Dendritic cell treated with granulocyte-macrophage colony-stimulating factor and Interleukin-4, amounts not matched to agents 40 ng/mL and 50 ng/mL, for 4 days (primary cell): ENCODE measurements around the gene C3orf33.

Experiments
- H3K27ac Mint-ChIP-seq: one replicate; pipeline ENCODE4 v1.8.0; 2022; ENCODE audit warnings: mild to moderate bottlenecking, mixed read lengths
- H3K27me3 Mint-ChIP-seq: one replicate; pipeline ENCODE4 v1.8.0; 2022; ENCODE audit warnings: mild to moderate bottlenecking, mixed read lengths
- H3K36me3 Mint-ChIP-seq: one replicate; pipeline ENCODE4 v1.8.0; 2022; ENCODE audit warnings: low read depth, mixed read lengths
- H3K4me1 Mint-ChIP-seq: one replicate; pipeline ENCODE4 v1.8.0; 2022; ENCODE audit warnings: low read depth, mixed read lengths
- H3K4me3 Mint-ChIP-seq: one replicate; pipeline ENCODE4 v1.8.0; 2022; ENCODE audit warnings: mild to moderate bottlenecking, moderate library complexity, mixed read lengths
- H3K9me3 Mint-ChIP-seq: one replicate; pipeline ENCODE4 v1.8.0; 2022; ENCODE audit warnings: mixed read lengths
- intact Hi-C: fragments of 100-400 bp; cut with micrococcal nuclease; formaldehyde crosslinking; loops from one replicate; pipeline ENCODE4 v1.15.0; 2022

The C3orf33 gene

DNA sequence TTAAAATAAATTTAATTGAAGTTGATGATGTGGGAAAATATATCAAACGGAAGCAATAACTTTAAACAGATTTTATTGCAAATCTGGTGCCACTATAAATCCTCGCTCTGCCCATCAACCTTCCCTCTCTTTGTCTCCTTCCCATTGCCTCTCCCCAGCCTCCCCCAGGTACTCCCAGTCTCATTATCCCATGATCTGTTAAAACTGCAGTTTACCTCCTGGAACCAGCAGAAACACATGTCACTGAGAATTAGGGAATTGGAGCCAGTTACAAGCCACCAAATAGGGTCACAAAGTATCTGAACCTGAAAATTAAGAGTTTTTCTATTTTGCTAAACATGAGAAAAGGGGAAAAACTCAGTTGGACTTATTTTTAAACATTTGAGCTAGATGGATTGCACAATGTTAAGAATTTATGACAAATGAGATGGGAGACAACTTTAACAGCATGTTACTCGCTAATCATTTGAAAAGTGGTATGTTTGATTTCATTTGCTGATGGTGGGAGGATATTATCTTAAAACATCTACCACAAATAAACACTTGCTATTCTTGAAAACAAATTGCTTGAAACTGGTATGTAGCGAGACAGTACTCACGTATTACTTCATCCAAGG is 63.6 kb downstream of the C3orf33 start:
- Mint-ChIP-seq H3K27me3 (peaks cover 59% of the 10 kb centered on the region), H3K4me3 (no peak overlapping the region)

DNA sequence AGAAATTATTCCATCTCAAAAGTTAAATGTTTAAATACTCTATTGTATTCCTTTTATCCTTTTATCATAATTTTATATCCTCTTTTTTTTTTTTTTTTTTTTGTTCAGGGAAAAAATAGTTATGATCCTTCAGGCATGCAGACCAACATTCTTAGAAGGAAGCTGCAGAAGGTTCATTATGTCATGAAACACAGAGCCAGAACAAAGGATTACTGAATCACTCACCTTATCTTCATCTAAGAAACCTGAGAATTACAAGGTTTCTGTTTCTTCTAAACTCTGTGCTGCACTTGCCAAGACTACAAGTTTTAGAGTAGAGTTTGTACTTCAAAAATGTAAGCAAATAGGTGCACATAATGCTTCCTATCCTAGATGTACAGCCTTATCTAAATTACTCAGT is 64.5 kb downstream of the C3orf33 start:
- no peak overlapping the region for H3K4me3 Mint-ChIP-seq
- no peaks in the 10 kb centered on the region for H3K9me3 Mint-ChIP-seq
- H3K36me3 Mint-ChIP-seq, result peaks cover 6% of the 10 kb centered on the region
- H3K27me3 Mint-ChIP-seq, result peaks cover 51% of the 10 kb centered on the region
- intact Hi-C loops, result no loop called here
- H3K4me1 Mint-ChIP-seq, result peaks cover 33% of the 10 kb centered on the region
- H3K27ac Mint-ChIP-seq, result no peak overlapping the region

More for the DNA sequence above, 63.6 kb downstream of the C3orf33 start:
- Mint-ChIP-seq H3K4me1 (peaks cover 32% of the 10 kb centered on the region), H3K36me3 (peaks cover 6% of the 10 kb centered on the region), H3K27ac (no peak overlapping the region), H3K9me3 (no peaks in the 10 kb centered on the region)
- intact Hi-C loops, result no loop called here

DNA sequence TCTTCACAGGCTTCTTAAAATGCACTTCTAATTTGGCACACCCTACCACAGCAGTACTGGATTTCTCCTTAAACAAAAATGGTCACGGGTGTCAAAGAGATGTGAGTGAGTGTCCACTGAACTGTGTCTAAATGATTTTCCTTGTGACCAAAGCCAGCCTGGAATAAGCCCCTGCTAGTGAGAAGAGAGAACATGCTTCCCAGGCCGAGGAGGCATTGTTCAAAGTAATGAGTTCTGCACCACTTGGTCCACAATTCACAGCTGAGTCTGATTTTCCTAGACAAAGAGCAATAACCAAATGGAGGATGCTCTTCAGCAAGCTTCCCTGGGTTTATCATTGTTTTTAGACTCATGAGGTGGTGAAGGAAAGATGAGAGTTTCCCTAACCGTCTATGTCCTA is 65.0 kb downstream of the C3orf33 start:
- H3K9me3 Mint-ChIP-seq, result no peaks in the 10 kb centered on the region
- peaks cover 46% of the 10 kb centered on the region for H3K27me3 Mint-ChIP-seq
- H3K36me3 Mint-ChIP-seq, result peaks cover 6% of the 10 kb centered on the region
- H3K4me3 Mint-ChIP-seq, result no peak overlapping the region
- intact Hi-C loops, result no loop called here
- H3K4me1 Mint-ChIP-seq, result peaks cover 32% of the 10 kb centered on the region
- no peak overlapping the region for H3K27ac Mint-ChIP-seq

DNA sequence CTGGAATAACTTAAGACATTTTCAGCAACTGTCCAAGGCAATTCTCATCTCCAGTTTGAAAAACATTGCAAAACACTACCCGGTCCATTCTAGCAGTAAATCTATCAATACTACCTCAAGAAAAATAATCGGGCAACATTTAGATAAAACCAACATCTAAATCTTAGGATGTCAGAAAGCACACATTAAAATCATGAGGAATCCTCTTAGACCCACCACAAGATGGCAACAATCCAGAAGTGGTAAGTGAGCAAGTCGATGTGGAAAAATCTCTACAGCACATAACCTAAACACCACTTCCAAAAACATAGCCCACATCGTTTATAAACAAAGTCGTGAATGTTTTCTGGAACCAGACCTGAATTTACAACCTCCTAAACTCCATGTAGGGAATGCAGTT is 66.9 kb downstream of the C3orf33 start:
- no peak overlapping the region for H3K4me3 Mint-ChIP-seq
- no peak overlapping the region for H3K27ac Mint-ChIP-seq
- H3K27me3 Mint-ChIP-seq, result peaks cover 27% of the 10 kb centered on the region
- H3K9me3 Mint-ChIP-seq, result no peaks in the 10 kb centered on the region
- H3K36me3 Mint-ChIP-seq, result no peaks in the 10 kb centered on the region
- intact Hi-C loops, result no loop called here
- peaks cover 15% of the 10 kb centered on the region for H3K4me1 Mint-ChIP-seq

DNA sequence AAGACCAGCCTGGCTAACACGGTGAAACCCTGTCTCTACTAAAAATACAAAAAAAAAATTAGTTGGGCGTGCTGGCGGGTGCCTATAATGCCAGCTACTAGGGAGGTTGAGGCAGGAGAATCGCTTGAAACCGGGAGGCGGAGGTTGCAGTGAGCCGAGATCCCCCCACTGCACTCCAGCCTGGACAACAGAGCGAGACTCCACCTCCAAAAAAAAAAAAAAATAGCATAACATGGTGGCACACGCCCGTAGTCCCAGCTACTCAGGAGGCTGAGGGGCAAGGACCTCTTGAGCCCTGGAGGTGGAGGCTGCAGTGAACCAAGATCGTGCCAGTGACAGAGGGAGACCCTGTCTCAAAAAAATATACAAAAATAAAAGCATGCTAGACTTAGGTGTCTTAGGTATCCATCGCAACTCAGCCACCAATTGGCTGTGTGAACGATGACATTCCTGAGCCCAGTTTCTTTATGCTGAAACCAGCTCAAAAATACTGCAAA is 67.5 kb downstream of the C3orf33 start:
- intact Hi-C loops, result no loop called here
- Mint-ChIP-seq H3K36me3 (no peaks in the 10 kb centered on the region), H3K9me3 (no peaks in the 10 kb centered on the region), H3K4me1 (peaks cover 10% of the 10 kb centered on the region), H3K4me3 (no peak overlapping the region), H3K27me3 (peaks cover 22% of the 10 kb centered on the region), H3K27ac (no peak overlapping the region)

DNA sequence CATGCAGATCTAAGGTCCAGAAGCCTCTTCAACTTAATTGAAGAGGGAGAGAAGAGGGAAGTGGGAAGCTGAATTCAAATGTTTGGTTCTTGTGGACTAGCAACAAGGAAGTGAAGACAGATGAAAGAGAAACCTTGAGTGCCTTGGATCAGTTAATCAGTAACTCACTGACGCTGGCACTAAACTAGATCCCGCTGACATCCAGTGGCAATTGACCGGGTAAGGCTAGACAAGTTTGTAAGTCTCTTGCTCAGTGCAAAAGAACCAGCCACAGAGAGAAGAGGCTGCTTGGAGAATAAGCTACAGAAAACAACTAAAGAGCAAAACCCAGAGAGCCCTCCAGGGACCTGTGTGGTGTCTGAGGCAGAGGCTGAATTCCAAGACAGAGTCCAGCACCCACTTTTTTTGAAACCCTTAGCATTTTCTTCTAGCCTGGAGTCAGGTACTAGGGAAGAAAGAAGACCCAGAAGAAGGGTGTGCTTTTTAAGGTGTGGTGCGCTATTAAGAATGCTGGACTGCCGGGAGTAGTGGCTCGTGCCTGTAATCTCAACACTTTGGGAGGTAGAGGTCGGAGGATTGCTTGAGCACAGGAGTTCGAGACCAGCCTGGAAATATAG is 68.1 kb downstream of the C3orf33 start:
- Mint-ChIP-seq H3K9me3 (no peaks in the 10 kb centered on the region), H3K36me3 (no peaks in the 10 kb centered on the region), H3K4me3 (peak overlapping the region; percentile 40), H3K27ac (peak overlapping the region; percentile 77), H3K27me3 (peaks cover 15% of the 10 kb centered on the region), H3K4me1 (peaks cover 9% of the 10 kb centered on the region)
- intact Hi-C loops, result no loop called here

DNA sequence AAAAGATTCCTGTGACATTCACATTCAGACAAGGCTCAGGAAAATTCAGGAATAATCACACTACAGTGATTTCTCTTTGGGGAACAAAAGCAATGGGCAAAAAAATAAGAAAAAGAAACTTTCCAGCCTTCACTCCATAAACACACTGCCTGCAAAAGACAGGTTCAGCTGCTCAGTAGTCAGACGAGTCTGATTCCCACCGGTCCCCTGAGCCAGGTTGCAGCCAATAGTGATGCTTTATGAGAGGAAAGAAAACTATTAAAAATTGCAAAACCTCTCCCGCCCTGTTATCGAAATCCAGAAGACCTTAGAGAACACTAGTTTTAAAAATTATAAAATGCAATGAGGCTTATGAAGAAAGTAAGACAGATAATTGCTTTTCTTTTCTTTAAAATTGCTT is 69.7 kb downstream of the C3orf33 start:
- peaks cover 7% of the 10 kb centered on the region for H3K27me3 Mint-ChIP-seq
- H3K27ac Mint-ChIP-seq, result no peak overlapping the region
- H3K4me1 Mint-ChIP-seq, result peaks cover 9% of the 10 kb centered on the region
- no peak overlapping the region for H3K4me3 Mint-ChIP-seq
- no peaks in the 10 kb centered on the region for H3K36me3 Mint-ChIP-seq
- H3K9me3 Mint-ChIP-seq, result no peaks in the 10 kb centered on the region
- intact Hi-C loops, result no loop called here

DNA sequence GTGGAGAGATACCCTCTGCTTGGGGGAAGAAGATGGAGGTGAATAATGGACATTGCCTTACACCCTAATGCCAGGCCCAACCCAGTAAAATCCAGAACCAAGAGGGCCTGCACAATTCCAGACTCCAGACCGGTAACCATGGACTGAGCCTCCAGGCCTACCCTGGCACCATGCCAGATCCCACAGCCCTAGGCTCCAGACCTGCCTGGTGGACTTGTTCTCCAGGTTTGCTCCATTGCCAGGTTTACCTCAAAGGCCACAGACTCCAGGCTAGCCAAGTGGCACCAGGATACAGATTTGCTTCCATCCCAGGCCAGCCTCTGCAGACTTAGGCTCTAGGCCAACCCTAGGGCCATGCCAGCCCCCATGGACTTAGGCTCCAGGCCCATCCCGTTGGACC is 75.2 kb downstream of the C3orf33 start:
- Mint-ChIP-seq H3K36me3 (no peaks in the 10 kb centered on the region), H3K9me3 (no peaks in the 10 kb centered on the region), H3K27me3 (no peaks in the 10 kb centered on the region), H3K27ac (no peak overlapping the region), H3K4me3 (no peak overlapping the region), H3K4me1 (no peaks in the 10 kb centered on the region)
- intact Hi-C loops, result no loop called here

DNA sequence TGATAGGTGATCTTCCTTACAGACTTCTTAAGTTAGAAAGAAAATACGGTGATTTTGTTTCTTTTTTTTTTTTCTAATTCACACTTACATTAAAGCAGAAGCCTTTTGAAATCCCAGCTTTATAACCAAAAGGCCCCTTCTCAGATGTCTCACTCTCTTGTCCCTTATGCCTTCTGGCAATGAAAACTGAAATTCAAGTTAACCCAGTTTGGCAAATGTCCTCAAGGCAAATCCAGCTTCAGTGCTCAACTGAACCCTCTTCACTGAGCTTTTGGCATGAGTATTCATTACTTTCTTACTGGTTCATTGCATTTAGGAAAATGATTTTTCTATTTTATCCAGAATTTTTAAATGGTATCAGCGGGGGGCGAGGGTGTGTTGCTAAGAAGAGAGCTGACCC is 78.2 kb downstream of the C3orf33 start:
- no peak overlapping the region for H3K27ac Mint-ChIP-seq
- H3K9me3 Mint-ChIP-seq, result no peaks in the 10 kb centered on the region
- no peaks in the 10 kb centered on the region for H3K36me3 Mint-ChIP-seq
- H3K4me1 Mint-ChIP-seq, result no peaks in the 10 kb centered on the region
- intact Hi-C loops, result no loop called here
- no peak overlapping the region for H3K4me3 Mint-ChIP-seq
- no peaks in the 10 kb centered on the region for H3K27me3 Mint-ChIP-seq

DNA sequence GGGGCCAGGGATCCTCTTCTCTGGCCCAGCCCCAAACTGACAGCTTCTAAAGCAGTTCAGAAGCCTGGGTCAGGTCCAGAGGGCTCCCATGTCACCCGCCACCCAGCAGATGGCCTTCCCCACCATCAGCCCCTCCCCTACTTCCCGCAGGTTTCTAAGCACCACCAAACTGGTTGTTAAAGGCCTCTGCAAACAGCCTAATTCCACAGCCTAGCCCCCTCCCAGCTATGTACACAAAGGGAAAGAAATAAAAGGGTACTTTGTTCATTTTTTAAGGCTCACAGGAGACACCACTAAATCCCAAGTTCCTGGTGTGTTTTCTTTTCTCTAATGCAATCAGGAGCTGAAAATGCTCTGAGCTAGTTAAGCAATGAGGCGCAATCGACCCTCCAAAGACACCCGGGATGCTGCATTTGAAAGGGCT is 91.8 kb downstream of the C3orf33 start:
- H3K27me3 Mint-ChIP-seq, result no peaks in the 10 kb centered on the region
- H3K27ac Mint-ChIP-seq, result no peak overlapping the region
- intact Hi-C loops, result no loop called here
- H3K36me3 Mint-ChIP-seq, result no peaks in the 10 kb centered on the region
- peaks cover 9% of the 10 kb centered on the region for H3K9me3 Mint-ChIP-seq
- H3K4me3 Mint-ChIP-seq, result no peak overlapping the region
- H3K4me1 Mint-ChIP-seq, result no peaks in the 10 kb centered on the region
